IMR-90 (cell line): ENCODE data around the gene CCDC102A. TPM values are rescaled to one million over a fixed set of nuclear protein-coding genes. Genes with fewer than 3 reads are reported as not detected.

Source experiments
- ATAC-seq: fragments of 200-7000 bp; cut with Tn5 transposase; 2 replicates; pipeline ENCODE4 v1.9.1; 2020; ENCODE audit warnings: low read depth, mild to moderate bottlenecking, moderate library complexity
- BruUV-seq: library from RNA; stranded (reverse); fragments of 400-500 nt; replicated peaks from 2 replicates; lab custom pipeline; 2021; lab: Mats Ljungman, UMichigan
- CTCF ChIA-PET: fragments of 300-600 bp; formaldehyde crosslinking; extraction: SDS; loops from one replicate; lab custom pipeline; 2021; ENCODE audit warnings: antibody characterized with exemption; lab: Yijun Ruan, JAX
- POLR2A ChIA-PET: fragments of 300-600 bp; sonication (Branson Sonifier 250); formaldehyde crosslinking; loops from one replicate; lab custom pipeline; 2022; ENCODE audit warnings: antibody characterized with exemption; ENCODE audit not compliant: unreplicated experiment; lab: Charles Lee
- DNase-seq: peaks from one replicate; pipeline ENCODE4 v3.0.0; 2013
- H2AFZ ChIP-seq: replicated peaks from 2 replicates; pipeline ENCODE3; 2013; ENCODE audit warnings: low read length, mild to moderate bottlenecking; ENCODE audit not compliant: poor library complexity
- H2AK5ac ChIP-seq: 2 replicates; pipeline ENCODE4 v1.6.1; 2013; ENCODE audit warnings: low read depth, low read length, inconsistent platforms
- H2AK9ac ChIP-seq: replicated peaks from 2 replicates; pipeline ENCODE3; 2013; ENCODE audit warnings: mild to moderate bottlenecking, low read depth, low read length, moderate library complexity; ENCODE audit not compliant: poor library complexity
- H2BK120ac ChIP-seq: 2 replicates; pipeline ENCODE4 v1.6.1; 2013; ENCODE audit warnings: low read depth, low read length, inconsistent platforms
- H2BK15ac ChIP-seq: 3 replicates; pipeline ENCODE4 v1.6.1; 2013; ENCODE audit warnings: low read depth, low read length, inconsistent platforms
- H2BK20ac ChIP-seq: 2 replicates; pipeline ENCODE4 v1.6.1; 2013; ENCODE audit warnings: low read depth, mild to moderate bottlenecking, inconsistent platforms, low read length, moderate library complexity
- H2BK5ac ChIP-seq: 2 replicates; pipeline ENCODE4 v1.6.1; 2013; ENCODE audit warnings: mild to moderate bottlenecking, low read depth, low read length, inconsistent platforms; ENCODE audit not compliant: poor library complexity, severe bottlenecking
- H3K14ac ChIP-seq: replicated peaks from 2 replicates; pipeline ENCODE4 v1.6.1; 2013; ENCODE audit warnings: low read depth, low read length, inconsistent platforms
- H3K18ac ChIP-seq: 2 replicates; pipeline ENCODE4 v1.6.1; 2013; ENCODE audit warnings: low read depth, low read length, control low read depth
- H3K23ac ChIP-seq: 2 replicates; pipeline ENCODE4 v1.6.1; 2013; ENCODE audit warnings: low read depth, low read length, inconsistent platforms
- H3K27ac ChIP-seq: 2 replicates; pipeline ENCODE4 v1.5.1; 2013; ENCODE audit warnings: mild to moderate bottlenecking, control low read depth, low read length; ENCODE audit not compliant: insufficient read depth
- H3K27me3 ChIP-seq: 2 replicates; pipeline ENCODE4 v1.6.1; 2013; ENCODE audit warnings: low read length; ENCODE audit not compliant: control insufficient read depth, insufficient read depth
- H3K36me3 ChIP-seq: 2 replicates; pipeline ENCODE4 v1.6.1; 2013; ENCODE audit warnings: low read length, mixed read lengths; ENCODE audit not compliant: control insufficient read depth, insufficient read depth
- H3K4ac ChIP-seq: 2 replicates; pipeline ENCODE4 v1.6.1; 2013; ENCODE audit warnings: low read depth, low read length, inconsistent platforms
- H3K4me1 ChIP-seq: 2 replicates; pipeline ENCODE4 v1.6.1; 2013; ENCODE audit warnings: low read length, mixed read lengths; ENCODE audit not compliant: control insufficient read depth, insufficient read depth
- H3K4me2 ChIP-seq: 2 replicates; pipeline ENCODE4 v1.6.1; 2013; ENCODE audit warnings: low read depth, mild to moderate bottlenecking, control low read depth, low read length, moderate library complexity
- H3K4me3 ChIP-seq: 2 replicates; pipeline ENCODE4 v1.5.1; 2013; ENCODE audit warnings: low read depth, mild to moderate bottlenecking, control low read depth, low read length, moderate library complexity; ENCODE audit not compliant: insufficient read depth
- H3K56ac ChIP-seq: 2 replicates; pipeline ENCODE4 v1.6.1; 2013; ENCODE audit warnings: low read length, inconsistent platforms; ENCODE audit not compliant: insufficient read depth; ENCODE audit errors: extremely low read depth
- H3K79me1 ChIP-seq, 2 experiments: 2 replicates each; pipeline ENCODE4 v1.6.1; 2013; ENCODE audit warnings: low read length in 2 of 2, inconsistent platforms in 1 of 2, low read depth in 1 of 2
- H3K9ac ChIP-seq: 2 replicates; pipeline ENCODE4 v1.6.1; 2013; ENCODE audit warnings: low read depth, low read length, control low read depth
- H3K9me1 ChIP-seq: 2 replicates; pipeline ENCODE4 v1.6.1; 2013; ENCODE audit warnings: low read length, inconsistent platforms; ENCODE audit not compliant: insufficient read depth
- H3K9me3 ChIP-seq: 2 replicates; pipeline ENCODE4 v1.6.1; 2013; ENCODE audit warnings: low read length; ENCODE audit not compliant: control insufficient read depth, insufficient read depth
- H4K20me1 ChIP-seq: 2 replicates; pipeline ENCODE4 v1.6.1; 2013; ENCODE audit warnings: low read length, inconsistent platforms; ENCODE audit not compliant: insufficient read depth
- H4K5ac ChIP-seq: 2 replicates; pipeline ENCODE4 v1.6.1; 2013; ENCODE audit warnings: mild to moderate bottlenecking, low read depth, low read length, control low read depth
- H4K8ac ChIP-seq, 2 experiments: 2 replicates each; pipeline ENCODE4 v1.6.1; 2013; ENCODE audit warnings: low read depth in 2 of 2, low read length in 2 of 2, control low read depth in 1 of 2, inconsistent platforms in 1 of 2
- H4K91ac ChIP-seq: 2 replicates; pipeline ENCODE4 v1.6.1; 2013; ENCODE audit warnings: low read depth, low read length, inconsistent platforms; ENCODE audit not compliant: insufficient read depth
- CEBPB ChIP-seq: IDR thresholded peaks from 2 replicates; pipeline ENCODE4 v1.6.1; 2012; ENCODE audit warnings: low read depth, low read length, improper control_type of control experiment
- CHD1 ChIP-seq: IDR thresholded peaks from 2 replicates; pipeline ENCODE4 v1.6.1; 2012; ENCODE audit warnings: low read depth, low read length, improper control_type of control experiment
- ELK1 ChIP-seq: fragments of 150-350 bp; IDR thresholded peaks from 2 replicates; pipeline ENCODE4 v1.6.1; 2016; ENCODE audit warnings: low read depth, mild to moderate bottlenecking, low read length, moderate library complexity, borderline replicate concordance
- FOS ChIP-seq: fragments of 150-350 bp; IDR thresholded peaks from 2 replicates; pipeline ENCODE4 v1.6.1; 2016; ENCODE audit warnings: low read depth, low read length
- MAFK ChIP-seq: IDR thresholded peaks from 2 replicates; pipeline ENCODE4 v1.6.1; 2012; ENCODE audit warnings: low read depth, low read length, improper control_type of control experiment
- MAZ ChIP-seq: IDR thresholded peaks from 2 replicates; pipeline ENCODE4 v1.6.1; 2012; ENCODE audit warnings: low read depth, mild to moderate bottlenecking, low read length, improper control_type of control experiment, moderate library complexity, borderline replicate concordance
- NFE2L2 ChIP-seq: fragments of 150-350 bp; IDR thresholded peaks from 2 replicates; pipeline ENCODE4 v1.6.1; 2016; ENCODE audit warnings: low read depth, mild to moderate bottlenecking, low read length
- RCOR1 ChIP-seq: IDR thresholded peaks from 2 replicates; pipeline ENCODE4 v1.6.1; 2012; ENCODE audit warnings: mild to moderate bottlenecking, low read length, improper control_type of control experiment; ENCODE audit not compliant: insufficient replicate concordance
- RFX5 ChIP-seq: IDR thresholded peaks from 2 replicates; pipeline ENCODE4 v1.8.0; 2012; ENCODE audit warnings: low read depth, mild to moderate bottlenecking, low read length, moderate library complexity
- WGBS, 2 experiments: methylation state at CpG; one replicate each; pipeline versions ENCODE4 v1.1.5 to v1.1.7; 2013; ENCODE audit warnings: missing lambda C conversion rate in 2 of 2; ENCODE audit not compliant: insufficient read length in 1 of 2; ENCODE audit errors: extremely low coverage in 2 of 2; 5-methylcytosine and 5-hydroxymethylcytosine counted together
- dilution Hi-C: fragments of 300-500 bp; cut with HindIII; formaldehyde crosslinking; loops from one replicate; pipeline ENCODE4 v1.14.3; 2018; ENCODE audit warnings: low sequenced_read_pairs; ENCODE audit not compliant: unreplicated experiment
- in situ Hi-C: fragments of 300-500 bp; cut with MboI; formaldehyde crosslinking; loops from 3 replicates; pipeline ENCODE4 v1.14.3; 2019; ENCODE audit warnings: low sequenced_read_pairs, inconsistent platforms, mixed read lengths
- intact Hi-C: fragments of 100-400 bp; cut with micrococcal nuclease; formaldehyde crosslinking; loops from 2 replicates; pipeline ENCODE4 v1.10.0; 2022
- polyA plus RNA-seq, 3 experiments: library from polyadenylated mRNA; depleted of rRNA; stranded (reverse); fragments of >200 nt; gene quantifications; 2 replicates each; pipeline ENCODE4 v1.2.3, GENCODE V29; 2012; ENCODE audit warnings: low replicate concordance in 1 of 3
- total RNA-seq: library from RNA; depleted of rRNA; stranded (reverse); fragments of >200 nt; gene quantifications from 2 replicates; pipeline ENCODE4 v1.2.3, GENCODE V29; 2012

CCDC102A gene
- total and polyA plus RNA-seq, 2 of the 4 experiments (the other 2 are of a cell fraction) = 5.4 to 8.5 TPM

- H4K20me1 ChIP-seq = no peaks in the 10 kb centered on the region
- no peaks in the 10 kb centered on the region for H3K27me3 ChIP-seq
- H2AK5ac ChIP-seq = no peak overlapping the region
- no peak overlapping the region for H3K4me3 ChIP-seq
- no peak for ATAC-seq
- POLR2A ChIA-PET = no interaction called here
- no peaks in the 10 kb centered on the region; the same call in 1 of the 2 replicates for H3K4me1 ChIP-seq
- H3K9me1 ChIP-seq = no peaks in the 10 kb centered on the region
- H3K9me3 ChIP-seq = no peaks in the 10 kb centered on the region
- BruUV-seq = no TSS peak
- H3K14ac ChIP-seq = no peak overlapping the region
- no peak overlapping the region for H3K18ac ChIP-seq
- no CpG with 5 or more reads among the region's 8 CpGs for WGBS, 2 experiments
- no peak overlapping the region for H3K23ac ChIP-seq
- H2AK9ac ChIP-seq = no peak overlapping the region
- H4K5ac ChIP-seq = no peak overlapping the region
- no peak overlapping the region for H2BK120ac ChIP-seq
- no peak overlapping the region for H3K56ac ChIP-seq
- CTCF ChIA-PET = interaction anchor here (0.7 kb wide), 1 partner anchor 13 kb away, joined by 7 read pairs; no protein-coding TSS in a partner anchor
- no peak overlapping the region for H2AFZ ChIP-seq
- no peak overlapping the region for H4K8ac ChIP-seq
- in situ Hi-C loops = loop anchor here (5.0 kb wide), 1 partner anchor 221 kb away; no protein-coding TSS in a partner anchor
- no peak overlapping the region for H2BK15ac ChIP-seq
- no peak overlapping the region for H3K27ac ChIP-seq
- no peak for DNase-seq
- no peak overlapping the region for H4K91ac ChIP-seq
- no peaks in the 10 kb centered on the region for H3K79me1 ChIP-seq
- H3K36me3 ChIP-seq = peaks cover 11% of the 10 kb centered on the region; the same call in 1 of the 2 replicates
- dilution Hi-C loops = no loop called here
- intact Hi-C loops = no loop called here
- H2BK20ac ChIP-seq = no peak overlapping the region
- no peak overlapping the region for H3K4ac ChIP-seq
- no peak overlapping the region for H2BK5ac ChIP-seq
- no peak overlapping the region for H3K4me2 ChIP-seq
- no peak overlapping the region for H3K9ac ChIP-seq
- TF ChIP-seq CEBPB = no peak
- TF ChIP-seq MAZ = no peak
- TF ChIP-seq ELK1 = no peak
- TF ChIP-seq RFX5 = no peak
- TF ChIP-seq MAFK = no peak
- TF ChIP-seq NFE2L2 = no peak
- TF ChIP-seq FOS = no peak
- no peak for TF ChIP-seq CHD1
- TF ChIP-seq RCOR1 = no peak
Measured at GRCh38 chr16:57522960-57523359, 13.4 kb downstream of the CCDC102A start.
